GM18868 (cell line): ENCODE results near the gene PXN.
"Not testable (repeated sequence)": the region's sequence is repeated elsewhere in the genome, so short reads cannot be mapped to it uniquely, and the experiment has no call there.

Experiments
- ATAC-seq: cut with Tn5 transposase; IDR thresholded peaks from one replicate; pipeline ENCODE4 v1.9.1; 2021; ENCODE audit warnings: mild to moderate bottlenecking, moderate library complexity; ENCODE audit not compliant: unreplicated experiment

Gene PXN

DNA sequence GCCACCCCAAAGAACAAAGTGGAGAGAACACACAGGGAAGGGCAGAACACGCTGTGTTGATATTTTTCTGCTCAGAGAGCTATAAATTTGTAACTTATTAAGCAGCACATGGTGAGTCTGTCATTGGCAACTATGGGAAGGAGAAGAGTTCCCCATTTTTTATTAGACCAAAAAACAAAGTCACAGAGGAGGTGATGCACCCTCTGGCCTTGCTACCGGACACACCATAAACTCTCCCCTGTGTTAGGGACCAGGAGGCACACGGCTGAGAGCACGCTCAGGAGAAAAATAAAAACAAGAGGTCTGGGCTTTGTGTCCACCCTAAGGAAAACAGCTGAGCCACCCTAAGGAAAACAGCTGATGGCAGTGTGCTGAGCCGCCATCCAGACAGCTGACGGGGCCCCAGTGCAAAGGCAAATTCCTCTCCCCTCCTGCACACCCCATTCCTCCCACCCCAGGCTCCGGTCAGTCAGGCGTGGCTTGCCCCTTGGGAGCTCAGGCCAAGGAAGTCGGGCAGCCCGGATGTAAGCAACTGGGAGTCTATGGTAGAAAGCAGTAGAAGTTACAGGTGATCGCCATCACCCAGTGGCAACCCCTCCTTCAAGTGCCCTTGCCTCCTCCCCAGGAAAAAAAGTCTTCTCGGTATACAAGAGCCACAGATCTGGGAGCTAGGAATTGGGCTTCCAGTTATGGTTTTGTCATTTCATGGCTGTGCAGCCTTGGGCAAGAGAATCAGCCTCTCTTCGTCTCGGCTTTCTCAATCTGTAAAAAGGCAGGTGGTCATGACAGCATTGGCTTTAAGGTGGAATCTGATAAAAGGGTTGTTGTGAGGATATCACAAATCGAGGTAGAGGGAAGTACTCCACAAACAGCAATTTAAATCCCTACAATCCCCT, 2.4 kb downstream of the PXN start:
- ATAC-seq, result no peak

- ATAC-seq, result no peak
Measured at GRCh38 chr12:120261951-120262851, 3.3 kb downstream of the PXN start.

DNA sequence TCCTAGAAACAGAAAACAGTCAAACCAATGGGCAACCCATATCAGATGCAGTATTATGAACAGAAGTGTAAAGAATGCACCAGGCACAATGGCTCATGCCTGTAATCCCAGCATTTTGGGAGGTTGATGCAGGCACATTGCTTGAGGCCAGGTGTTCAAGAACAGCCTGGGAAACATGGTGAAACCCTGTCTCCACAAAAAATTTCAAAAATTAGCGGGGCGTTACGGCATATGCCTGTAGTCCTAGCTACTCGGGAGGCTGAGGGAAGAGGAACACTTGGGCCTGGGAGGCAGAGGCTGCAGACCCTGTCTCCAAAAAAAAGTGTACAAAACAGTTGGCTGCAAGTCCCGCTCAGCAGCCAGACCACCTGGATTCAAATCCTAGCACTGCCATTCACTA, 4.9 kb downstream of the PXN start:
- ATAC-seq, result no peak

DNA sequence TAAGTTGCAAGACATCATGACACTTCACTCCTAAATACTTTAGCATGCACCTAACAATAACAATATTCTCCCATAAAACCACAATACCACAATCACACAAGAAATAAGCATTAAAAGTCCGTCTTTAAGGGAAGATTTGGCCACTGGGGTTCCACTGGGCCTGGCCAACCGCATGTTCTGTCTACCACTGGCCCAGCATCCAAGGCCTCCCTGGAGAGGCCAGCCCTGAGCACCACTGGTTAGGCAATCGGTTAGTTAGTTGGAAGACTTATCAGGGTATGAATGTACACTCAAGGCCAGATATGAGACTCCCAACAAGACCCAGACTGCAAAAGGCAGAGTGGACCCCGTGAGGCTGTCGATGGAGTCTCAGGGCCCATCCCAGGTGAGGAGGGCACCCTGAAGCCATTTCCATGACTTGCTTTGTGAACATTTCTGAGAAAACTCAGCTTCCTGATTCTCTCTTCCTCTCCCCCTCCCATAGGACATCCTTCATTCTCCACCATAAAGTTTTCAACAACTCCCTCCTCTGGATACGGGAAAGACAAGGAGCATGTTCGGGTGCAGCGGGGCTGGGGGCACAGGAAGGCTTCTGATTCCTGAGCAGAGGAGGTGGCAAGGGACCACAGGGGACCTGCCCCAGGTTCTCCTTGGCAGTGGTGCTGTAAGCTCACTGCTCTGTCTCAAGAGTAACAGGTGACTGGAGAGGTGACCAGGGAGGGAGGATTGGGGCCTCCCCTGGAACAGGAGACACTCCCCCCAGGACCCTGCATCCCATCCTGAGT, 5.9 kb downstream of the PXN start:
- ATAC-seq, result no peak

- no peak for ATAC-seq
Measured at GRCh38 chr12:120258323-120258896, 7.1 kb downstream of the PXN start.

DNA sequence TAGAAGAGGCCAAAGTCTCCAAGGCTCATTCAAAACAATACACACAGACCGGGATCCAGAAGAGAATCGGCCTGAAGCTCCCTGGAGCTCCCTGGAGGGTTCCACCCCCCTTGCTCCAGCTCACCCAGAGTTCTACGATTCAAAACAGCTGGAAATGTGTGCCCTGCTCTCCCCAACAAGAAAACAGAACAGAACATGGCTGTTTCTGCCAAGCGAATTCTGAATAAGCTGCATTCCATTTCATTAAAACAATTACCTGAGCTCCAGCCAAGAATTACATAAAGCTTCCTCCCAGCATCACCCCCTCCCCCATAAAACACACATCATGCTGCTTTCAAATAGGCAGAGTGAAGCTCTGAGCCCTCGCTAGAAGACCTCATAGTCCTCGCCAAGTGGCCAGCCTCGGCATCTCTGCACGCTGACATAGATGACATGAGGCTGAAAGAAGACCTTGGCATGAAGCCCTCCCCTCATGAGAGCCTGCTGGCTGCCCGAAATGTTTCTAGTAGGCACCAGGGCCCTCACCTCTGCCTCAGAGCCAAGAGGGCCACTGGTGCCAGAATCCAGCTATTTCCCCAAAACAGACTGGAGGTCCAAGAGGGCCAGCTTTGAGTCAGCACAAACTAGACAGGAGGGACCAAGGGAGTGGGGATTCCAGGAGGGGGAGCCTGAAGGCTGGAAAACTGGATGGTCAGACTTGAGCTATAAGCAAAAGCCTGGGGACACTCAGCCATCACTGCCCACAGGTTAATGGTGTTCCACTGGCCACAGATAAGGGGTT, 8.3 kb downstream of the PXN start:
- no peak for ATAC-seq

GRCh38 chr12:120254809-120255208, 10.7 kb downstream of the PXN start:
- no peak for ATAC-seq

DNA sequence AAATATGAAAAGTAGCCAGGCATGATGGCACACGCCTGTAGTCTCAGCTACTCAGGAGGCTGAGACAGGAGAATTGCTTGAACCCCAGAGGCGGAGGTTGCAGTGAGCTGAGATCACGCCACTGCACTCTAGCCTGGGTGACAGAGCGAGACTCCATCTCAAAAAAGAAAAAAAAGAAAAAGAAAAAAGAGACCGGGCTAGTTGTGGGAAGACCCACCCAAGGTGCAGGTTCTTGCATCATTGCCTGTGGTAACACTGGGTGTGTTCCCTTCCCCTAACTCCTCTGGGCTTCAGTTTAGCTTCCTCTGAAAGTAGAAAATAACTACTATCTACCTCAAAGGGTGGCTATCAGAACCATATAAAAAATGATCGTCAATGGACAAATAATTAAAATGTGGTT, 12.2 kb downstream of the PXN start:
- ATAC-seq, result not testable (repeated sequence)

DNA sequence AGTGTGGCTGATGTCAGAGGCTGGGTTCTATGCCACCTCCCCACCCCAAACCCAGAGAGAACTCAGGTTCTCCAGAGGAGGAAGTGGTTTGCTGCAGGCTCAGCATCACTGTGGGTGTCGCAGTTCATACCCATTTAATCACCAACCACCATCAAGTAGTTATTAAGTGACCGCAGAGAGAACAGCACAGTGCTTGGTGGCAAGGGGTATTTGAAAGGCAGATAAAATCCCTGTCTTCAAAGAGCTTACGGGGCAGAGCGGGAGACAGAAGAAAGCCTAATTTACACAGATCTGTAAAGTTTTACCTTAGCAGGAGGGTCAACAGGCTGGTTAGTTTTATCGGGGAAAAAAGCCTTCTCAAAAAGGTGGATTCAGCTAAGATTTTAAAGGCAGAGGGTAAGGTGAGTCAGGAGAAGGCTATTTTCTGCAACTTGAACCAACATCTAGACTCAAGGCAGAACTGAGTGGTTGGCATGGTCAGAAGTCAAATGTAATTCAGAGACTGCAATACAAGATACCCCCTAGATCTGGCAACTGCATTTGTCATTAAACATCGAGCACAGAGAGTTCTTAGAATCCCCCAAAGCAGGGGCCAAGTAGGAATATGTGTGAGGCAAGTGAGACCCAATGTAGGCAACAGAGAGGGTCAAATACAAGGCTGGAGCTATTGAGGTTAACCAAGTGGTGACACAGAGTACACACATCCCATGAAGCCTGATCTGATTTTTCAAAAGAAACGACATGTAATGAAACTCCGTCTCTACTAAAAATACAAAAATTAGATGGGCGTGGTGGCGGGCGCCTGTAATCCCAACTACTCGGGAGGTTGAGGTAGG, 13.2 kb downstream of the PXN start:
- ATAC-seq, result no peak

- ATAC-seq, result not testable (repeated sequence)
Measured at GRCh38 chr12:120251364-120252070, 14.0 kb downstream of the PXN start.

DNA sequence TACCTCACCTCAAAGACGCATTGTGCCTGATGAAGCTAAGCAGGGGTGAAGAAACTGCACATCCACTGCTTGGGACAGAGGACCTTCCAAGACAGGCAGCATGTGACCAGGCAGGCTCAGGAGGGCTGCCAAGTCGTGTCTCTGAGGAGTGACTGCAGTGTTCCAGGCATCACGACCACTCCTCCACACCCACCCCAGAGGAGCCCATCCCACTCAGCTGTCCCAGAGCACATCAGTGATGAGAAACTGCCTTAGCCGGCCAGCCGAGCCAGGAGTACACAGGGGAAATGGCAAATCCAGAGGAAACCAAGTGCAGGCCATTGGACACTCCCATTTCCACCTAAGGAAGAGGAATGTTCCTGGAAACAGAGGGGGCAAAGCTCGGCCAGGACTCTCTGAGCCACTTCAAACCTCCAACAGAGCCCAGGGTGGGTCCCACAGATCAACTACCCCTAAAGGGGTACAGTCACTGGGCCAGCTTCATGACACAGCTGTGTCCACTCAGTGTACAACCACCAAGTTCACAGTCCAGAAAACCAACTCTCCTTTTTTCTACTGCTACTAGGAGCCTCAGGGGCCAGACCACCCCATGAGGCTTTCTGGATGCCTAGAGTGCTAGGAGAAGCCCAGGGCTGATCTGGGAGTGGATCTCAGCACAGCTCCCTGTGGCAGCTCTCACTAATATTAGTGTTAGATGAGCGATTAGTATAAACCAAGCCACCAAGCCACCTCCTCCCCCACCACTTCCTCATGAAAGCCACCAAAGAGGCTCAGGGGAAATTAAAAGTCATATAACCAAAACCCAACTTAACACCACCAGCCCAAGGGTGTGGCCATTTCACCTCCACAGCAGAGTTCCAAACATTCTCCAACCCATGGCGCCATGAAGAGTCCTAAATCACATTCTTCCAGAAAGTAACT, 15.4 kb downstream of the PXN start:
- no peak for ATAC-seq

GRCh38 chr12:120249266-120249874, 16.2 kb downstream of the PXN start:
- no peak for ATAC-seq

DNA sequence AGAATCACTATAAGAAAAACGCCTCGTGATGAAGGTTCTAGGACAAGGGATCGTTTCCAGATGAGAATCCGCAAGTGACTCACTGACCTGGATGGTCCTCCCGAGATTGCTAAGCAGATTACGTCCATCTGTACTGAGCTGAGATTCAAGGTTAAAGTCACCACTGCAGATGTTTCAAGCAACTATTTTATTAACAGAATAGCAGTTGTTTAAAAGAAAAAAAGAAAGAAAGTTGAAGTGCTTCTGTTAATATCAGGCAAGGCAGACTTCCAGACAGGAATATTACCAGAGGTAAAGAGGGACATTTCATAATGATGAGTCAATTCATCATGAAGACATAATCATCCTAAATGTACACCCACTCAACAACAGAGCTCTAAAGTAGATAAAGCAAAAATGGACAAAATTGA, 17.9 kb downstream of the PXN start:
- no peak for ATAC-seq

- ATAC-seq, result no peak
Measured at GRCh38 chr12:120247183-120247582, 18.3 kb downstream of the PXN start.

- not testable (repeated sequence) for ATAC-seq
Measured at GRCh38 chr12:120246705-120247104, 18.8 kb downstream of the PXN start.

DNA sequence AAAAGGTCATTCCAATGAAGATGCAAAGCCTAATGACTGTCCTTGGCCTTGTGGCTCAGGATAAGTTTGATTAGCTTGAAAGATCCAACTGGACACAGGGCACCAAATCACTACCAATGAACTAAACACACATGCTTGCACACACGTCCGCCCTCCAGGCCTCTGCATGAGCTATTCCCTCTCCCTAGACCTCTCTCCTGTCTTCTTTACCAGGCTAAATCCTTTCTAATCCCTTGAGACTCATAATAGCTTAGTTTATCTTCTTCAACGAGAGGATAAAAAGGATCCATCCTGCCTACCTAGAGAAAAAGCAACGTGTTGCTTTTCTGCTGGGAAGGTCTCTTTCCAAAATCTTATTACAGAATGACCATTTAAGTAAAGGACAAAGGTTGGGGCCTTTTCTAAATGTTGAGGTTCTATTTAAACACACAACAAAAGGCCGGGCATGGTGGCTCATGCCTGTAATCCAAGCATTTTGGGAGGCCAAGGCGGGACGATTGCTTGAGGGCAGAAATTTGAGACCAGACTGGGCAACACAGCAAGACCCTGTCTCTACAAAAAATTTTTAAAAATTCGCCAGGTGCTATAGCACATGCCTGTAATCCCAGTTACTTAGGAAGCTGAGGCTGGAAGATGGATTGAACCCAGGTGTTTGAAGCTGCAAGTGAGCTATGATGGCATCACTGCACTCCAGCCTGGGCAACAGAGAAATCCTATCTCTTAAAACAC, 22.4 kb downstream of the PXN start:
- no peak for ATAC-seq
